NCI-H446 (cell line): Measurements from ENCODE around the gene AIG1.
"Not testable (repeated sequence)": the region's sequence is repeated elsewhere in the genome, so short reads cannot be mapped to it uniquely, and the experiment has no call there.

Source experiments
- DNase-seq, 2 experiments: peaks; one replicate each; lab custom pipeline; 2025; lab: John Stamatoyannopoulos, UW

AIG1 gene

DNA sequence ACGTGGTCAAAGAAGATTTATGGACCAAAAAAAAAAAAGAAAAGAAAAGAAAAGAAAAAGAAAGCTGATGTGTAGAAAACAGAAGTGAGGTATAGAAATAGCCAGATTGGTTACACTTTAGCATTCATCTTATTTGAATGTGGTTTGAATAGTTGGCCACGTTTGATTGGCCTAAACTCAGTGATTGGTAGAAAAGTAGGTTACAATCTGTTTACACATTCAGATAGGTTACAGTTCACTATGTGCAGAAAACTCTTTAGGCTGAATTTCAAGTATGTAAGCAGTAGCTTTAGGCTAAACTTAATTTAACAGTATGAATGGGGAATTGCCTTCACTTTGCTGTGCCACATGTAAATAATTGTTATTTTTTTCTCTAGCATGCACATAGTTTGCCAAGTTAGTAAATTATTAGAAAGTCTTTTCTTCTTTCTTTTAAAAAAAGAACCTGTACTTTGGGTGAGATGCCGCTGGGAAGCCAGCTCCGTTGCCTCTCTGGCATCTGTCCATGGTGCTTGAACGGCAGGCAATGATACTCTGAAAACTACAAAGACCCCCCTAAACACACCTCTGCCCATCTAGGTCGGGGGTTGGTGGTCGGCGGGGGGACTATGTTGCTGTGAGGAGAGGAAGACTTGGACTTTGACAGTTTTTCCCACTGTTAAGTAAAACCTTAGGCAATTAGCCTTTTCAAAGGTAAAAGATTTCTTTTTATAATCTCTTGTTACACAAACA is 173.0 kb downstream of the AIG1 start:
- DNase-seq: no peak

GRCh38 chr6:143234734-143235133 is 174.0 kb downstream of the AIG1 start:
- DNase-seq: no peak

DNA sequence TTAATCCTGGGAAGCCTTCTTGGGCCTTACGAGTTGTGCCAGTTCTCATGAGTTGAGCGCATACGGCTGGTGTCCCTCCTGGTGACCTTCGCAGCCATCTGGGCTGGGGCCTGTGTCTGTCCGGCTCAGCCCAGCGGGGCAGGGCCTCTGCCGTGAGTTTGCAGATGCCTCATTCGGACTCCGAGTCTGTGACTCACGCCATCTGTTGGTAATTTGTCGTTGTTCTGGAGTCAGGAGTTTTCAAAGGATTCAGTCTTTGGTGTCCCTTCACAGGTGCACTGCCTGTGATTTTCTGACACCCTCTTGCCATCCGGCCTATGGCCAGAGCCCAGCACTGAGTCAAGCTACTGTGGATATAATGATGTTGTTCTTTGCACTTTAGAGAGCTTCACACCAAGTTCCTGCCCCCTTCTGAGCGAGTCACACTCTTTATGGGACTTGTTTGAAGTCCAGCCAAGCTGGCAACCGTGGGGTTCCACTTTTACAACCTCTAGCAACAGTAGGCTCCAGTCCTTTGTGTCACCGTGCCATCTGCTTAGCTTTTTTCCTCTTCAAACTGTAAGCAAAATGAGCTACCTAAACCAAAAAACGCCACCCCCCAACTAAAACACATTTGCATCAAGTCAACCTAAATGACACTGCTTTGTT is 175.6 kb downstream of the AIG1 start:
- peak in 1 of 2 experiments; percentile 52 for DNase-seq

DNA sequence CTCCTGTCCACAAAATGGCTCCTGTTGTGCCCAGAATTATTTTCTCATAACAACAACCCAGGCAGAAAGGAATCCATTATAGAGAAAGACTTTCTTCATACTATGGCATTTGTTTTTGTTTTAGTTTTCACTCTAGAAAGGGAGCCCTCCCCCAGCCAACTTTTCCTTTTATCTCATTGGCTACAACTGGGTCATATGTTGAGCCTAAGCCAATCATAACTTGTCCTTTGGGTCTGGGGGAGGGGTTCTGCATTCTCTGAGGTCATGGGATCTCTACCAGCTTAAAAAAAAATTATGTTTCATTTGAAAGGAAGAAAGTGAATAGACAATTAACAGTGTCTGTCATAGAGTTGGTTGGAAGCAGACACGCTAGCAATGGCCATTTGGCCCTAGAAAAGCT is 177.6 kb downstream of the AIG1 start:
- no peak for DNase-seq

GRCh38 chr6:143241111-143241510 is 180.4 kb downstream of the AIG1 start:
- DNase-seq: no peak

GRCh38 chr6:143241911-143242310 is 181.2 kb downstream of the AIG1 start:
- no peak for DNase-seq

DNA sequence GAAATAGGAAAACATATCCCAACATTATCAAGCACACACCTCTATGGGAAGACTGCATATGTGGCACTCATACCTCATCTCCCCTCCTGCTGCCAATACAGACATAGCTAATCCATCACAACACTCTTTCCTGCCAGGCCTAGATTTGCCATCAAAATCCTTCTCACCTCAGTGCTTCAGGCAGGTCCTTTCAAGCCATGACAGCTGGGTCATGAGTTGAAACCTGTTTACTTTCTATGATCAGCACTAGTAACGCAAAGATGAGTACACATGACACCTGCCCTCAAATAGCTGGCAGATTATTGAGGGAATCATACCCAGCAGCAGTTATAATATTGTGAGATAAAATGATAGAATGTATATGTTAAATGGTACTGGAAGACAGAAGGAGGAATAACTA is 183.1 kb downstream of the AIG1 start:
- DNase-seq: no peak

GRCh38 chr6:143245656-143246055 is 185.0 kb downstream of the AIG1 start:
- no peak for DNase-seq

DNA sequence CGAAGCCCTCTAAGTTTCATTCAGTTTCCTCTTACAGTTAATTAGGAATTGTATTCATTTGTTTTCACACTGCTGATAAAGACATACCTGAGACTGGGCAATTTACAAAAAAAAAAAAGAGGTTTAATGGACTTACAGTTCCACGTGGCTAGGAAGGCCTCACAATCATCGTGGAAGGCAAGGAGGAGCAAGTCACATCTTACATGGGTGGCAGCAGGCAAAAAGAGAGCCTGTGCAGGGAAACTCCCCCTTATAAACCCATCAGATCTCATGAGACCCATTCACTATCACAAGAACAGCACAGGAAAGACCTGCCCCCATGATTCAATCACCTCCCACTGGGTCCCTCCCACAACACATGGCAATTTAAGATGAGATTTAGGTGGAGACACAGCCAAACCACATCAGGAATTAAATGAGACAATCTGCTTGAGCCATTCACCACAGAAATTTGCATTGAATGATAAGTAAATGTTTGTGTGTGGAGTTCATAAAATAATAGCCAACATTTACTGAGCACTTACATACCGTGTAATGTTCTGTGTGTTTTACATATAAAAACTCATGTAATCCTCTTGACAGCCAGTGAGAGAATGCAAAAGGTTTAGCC is 185.6 kb downstream of the AIG1 start:
- not testable (repeated sequence) for DNase-seq

DNA sequence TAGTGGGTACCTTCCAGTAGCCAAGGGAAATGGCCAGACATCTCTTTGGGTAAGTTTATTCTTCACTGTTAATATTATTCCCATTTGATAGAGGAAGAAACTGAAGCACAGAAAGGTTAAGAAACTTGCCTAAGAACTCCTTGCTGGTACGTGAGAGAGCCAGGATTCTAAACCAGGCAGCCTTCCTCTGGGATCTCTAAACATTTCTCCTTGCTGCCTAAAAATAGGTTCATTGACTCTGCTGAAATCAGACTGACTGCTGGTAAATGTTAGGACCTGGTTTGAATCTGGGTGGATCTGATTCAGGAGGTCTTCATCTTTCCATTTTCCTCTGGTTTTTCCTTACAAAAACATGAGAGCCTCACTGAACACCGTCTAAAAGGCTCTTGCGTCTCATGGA is 186.9 kb downstream of the AIG1 start:
- no peak for DNase-seq

- DNase-seq: no peak
Measured at GRCh38 chr6:143248359-143248758, 187.7 kb downstream of the AIG1 start.

DNA sequence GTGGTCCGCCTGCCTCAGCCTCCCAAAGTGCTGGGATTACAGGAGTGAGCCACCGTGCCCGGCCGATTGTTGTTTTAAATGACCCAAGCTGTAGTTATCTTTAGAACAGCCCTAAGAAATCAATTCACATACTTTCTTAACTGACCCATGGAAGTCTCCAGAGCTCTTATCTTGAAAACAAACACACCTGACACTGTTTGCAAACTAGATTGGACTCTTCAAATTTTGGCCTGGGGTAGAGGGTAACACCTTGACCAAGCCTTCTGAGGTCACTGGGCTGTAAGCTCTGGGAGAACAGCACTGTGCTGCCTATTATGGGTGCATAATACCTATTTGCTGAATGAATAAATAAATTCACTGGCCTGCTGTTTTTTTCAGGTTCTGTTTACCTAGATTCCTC is 190.6 kb downstream of the AIG1 start:
- DNase-seq: no peak

DNA sequence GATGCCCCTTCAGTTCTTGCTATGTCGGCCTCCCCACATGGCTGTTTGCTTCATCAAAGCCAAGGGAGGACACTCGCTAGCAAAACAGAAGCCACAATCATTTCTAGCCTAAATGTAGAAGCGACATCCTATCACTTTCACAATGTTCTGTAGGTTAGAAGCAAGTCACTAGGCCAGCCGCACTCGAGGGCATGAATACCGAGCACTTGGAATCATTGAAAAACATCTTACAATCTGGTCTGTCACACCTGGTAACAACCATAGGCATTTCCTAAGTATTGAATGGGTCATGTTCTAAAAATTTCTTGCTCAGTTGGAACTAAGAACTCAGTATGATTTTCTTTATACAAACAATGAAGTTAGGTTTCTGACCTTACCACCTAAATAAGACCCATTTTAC is 192.3 kb downstream of the AIG1 start:
- no peak for DNase-seq

DNA sequence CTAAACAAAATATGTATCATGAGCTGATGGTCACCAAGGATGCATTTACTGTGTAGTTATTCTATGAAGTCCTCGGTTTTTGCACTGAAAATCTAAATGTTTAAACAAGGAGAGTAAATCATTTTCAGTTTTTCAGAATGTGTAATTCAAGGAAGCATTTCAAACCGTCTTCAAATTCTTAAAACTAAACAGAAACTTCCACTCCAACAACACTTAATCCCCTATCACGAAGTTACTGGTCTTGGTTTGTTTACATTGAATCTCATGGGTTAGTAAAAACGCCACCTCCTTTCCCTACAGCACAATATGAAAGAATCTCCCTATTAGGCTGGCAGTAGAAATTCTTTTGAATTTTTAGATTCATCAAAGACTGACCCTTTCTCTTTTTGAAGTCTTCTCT is 192.9 kb downstream of the AIG1 start:
- DNase-seq: no peak

GRCh38 chr6:143258945-143259344 is 198.3 kb downstream of the AIG1 start:
- DNase-seq: no peak

GRCh38 chr6:143260857-143261256 is 200.2 kb downstream of the AIG1 start:
- DNase-seq: no peak

DNA sequence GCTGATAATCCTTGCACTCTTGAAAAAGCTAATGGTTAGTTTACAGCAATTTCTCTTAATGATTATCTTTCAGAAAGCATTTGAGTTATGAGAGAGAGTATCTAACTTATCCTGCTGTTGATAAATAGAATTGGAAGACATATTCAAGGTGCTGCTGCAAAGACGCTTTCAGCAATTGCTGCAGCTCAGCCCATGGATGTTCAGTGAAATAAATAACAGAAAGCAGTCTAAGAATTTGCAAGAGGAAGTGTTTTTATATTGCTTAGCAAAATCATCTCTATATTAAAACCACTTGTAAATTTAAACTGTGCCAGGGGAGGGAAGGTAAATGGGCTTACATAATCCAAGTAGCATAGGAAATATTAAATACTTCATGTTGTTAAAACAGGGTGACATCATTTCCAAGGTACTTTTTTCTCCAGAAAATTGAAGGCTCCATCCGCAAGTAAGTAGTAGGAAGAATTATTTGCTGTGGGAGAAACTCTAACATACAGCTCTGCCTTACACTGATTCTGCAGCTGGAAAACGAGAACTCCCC is 201.3 kb downstream of the AIG1 start:
- DNase-seq: no peak

DNA sequence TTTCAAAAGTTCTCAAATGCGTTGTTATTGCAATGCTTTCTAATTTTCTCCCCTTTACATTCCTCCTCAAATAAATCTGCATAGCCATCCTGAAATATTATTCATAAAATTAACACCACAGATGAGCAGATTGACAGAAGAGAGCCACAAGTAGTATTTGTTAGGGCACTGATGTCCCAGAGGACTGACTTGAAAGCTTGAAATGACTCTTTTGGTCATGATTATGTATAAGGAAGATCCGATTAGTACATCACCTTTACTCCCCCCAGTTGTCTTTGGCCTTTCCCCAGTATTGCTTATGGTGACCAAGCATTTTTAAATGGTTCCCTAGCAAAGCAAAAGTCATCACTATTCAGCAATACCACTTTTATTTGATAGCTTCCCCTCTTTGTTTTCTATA is 202.2 kb downstream of the AIG1 start:
- no peak for DNase-seq

GRCh38 chr6:143264379-143264778 is 203.7 kb downstream of the AIG1 start:
- DNase-seq: peak; percentile 35 to 83

- DNase-seq: no peak
Measured at GRCh38 chr6:143264986-143265764, 204.5 kb downstream of the AIG1 start.

DNA sequence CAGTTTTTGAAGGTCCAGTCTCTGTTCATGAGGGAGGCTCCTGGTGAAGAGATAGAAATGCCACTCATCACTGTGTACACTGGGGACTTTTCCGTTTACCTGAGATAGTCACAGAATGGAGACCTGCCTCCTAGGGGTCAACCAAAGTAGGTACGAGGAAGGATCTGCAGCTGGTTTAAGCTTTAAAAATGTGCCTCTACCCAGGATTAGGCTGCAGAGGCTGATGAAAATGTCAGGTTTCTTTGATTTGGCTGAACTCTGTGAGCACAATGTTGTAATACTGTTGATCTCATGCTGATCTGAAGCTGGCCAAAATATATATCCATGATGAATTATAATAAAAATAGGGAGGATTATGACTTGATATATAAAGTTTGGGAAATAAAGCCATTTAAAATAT is 207.1 kb downstream of the AIG1 start:
- no peak for DNase-seq

DNA sequence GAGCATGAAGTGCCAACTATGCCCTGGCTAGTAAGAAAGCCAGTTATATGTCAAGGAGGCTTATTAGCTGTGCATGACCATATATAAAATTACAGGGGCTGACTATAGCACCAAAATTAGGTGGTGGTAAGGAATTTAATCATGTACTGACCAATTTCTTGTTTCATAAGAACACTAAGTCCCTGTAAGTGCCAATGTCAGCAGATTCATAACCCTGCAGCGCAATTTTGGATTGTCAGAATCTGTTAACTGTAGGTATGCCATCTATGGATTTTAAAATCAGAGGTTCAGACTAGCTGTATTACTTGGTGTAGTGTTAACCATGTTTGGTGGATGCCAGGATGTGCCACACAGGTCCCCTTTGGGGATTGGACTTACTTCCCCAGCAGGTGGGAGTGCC is 207.8 kb downstream of the AIG1 start:
- DNase-seq: no peak
